BE2C (cell line): ENCODE results near the gene ZDHHC12.

Experiments used
- DNase-seq: peaks from one replicate; pipeline ENCODE4 v3.0.0-alpha.2; 2020
- H3K27me3 ChIP-seq: fragments of 250-450 bp; sonication (Bioruptor Pico); 2 replicates; pipeline ENCODE4 v1.5.1; 2020; ENCODE audit warnings: mild to moderate bottlenecking
- H3K36me3 ChIP-seq: fragments of 250-450 bp; sonication (Bioruptor Pico); 2 replicates; pipeline ENCODE4 v1.5.1; 2020; ENCODE audit warnings: mild to moderate bottlenecking
- H3K4me1 ChIP-seq: fragments of 250-450 bp; sonication (Bioruptor Pico); 2 replicates; pipeline ENCODE4 v1.5.1; 2020
- H3K4me3 ChIP-seq: 2 replicates; pipeline ENCODE4 v1.5.1; 2011; ENCODE audit warnings: low read depth, low read length
- H3K9me3 ChIP-seq: fragments of 250-450 bp; sonication (Bioruptor Pico); 2 replicates; pipeline ENCODE4 v1.5.1; 2020
- CTCF ChIP-seq: IDR thresholded peaks from 2 replicates; pipeline ENCODE4 v1.5.1; 2012; ENCODE audit warnings: mild to moderate bottlenecking, low read depth, low read length

Gene ZDHHC12

GRCh38 chr9:128690684-128691034 lies 33.3 kb downstream of the ZDHHC12 start:
- DNase-seq: no peak
- H3K4me1 ChIP-seq: peaks cover 6% of the 10 kb centered on the region
- no peak for TF ChIP-seq CTCF
- no peaks in the 10 kb centered on the region for H3K9me3 ChIP-seq
- H3K36me3 ChIP-seq: peaks cover 50% of the 10 kb centered on the region
- peak overlapping the region; percentile 93 for H3K4me3 ChIP-seq
- H3K27me3 ChIP-seq: no peaks in the 10 kb centered on the region

- Histone ChIP-seq H3K4me1 (peaks cover 6% of the 10 kb centered on the region), H3K36me3 (peaks cover 45% of the 10 kb centered on the region), H3K9me3 (no peaks in the 10 kb centered on the region), H3K4me3 (peak overlapping the region; percentile 93), H3K27me3 (no peaks in the 10 kb centered on the region)
- no peak for TF ChIP-seq CTCF
- DNase-seq: peak; percentile 74
Observed at GRCh38 chr9:128689820-128690683, 33.9 kb downstream of the ZDHHC12 start.

GRCh38 chr9:128689293-128689774 lies 34.6 kb downstream of the ZDHHC12 start:
- peaks cover 6% of the 10 kb centered on the region for H3K4me1 ChIP-seq
- peaks cover 44% of the 10 kb centered on the region for H3K36me3 ChIP-seq
- TF ChIP-seq CTCF: no peak
- H3K4me3 ChIP-seq: peak overlapping the region; percentile 59
- H3K27me3 ChIP-seq: no peaks in the 10 kb centered on the region
- no peaks in the 10 kb centered on the region for H3K9me3 ChIP-seq
- peak; percentile 68 for DNase-seq

- Histone ChIP-seq H3K36me3 (peaks cover 37% of the 10 kb centered on the region), H3K4me1 (peaks cover 6% of the 10 kb centered on the region)
- TF ChIP-seq CTCF: no peak
Observed at GRCh38 chr9:128688501-128689292, 35.2 kb downstream of the ZDHHC12 start, which contains the start of gene SET. TSS of gene SET (plus strand) at chr9:128689222. CDS start at chr9:128689583, 361 bp downstream.

GRCh38 chr9:128687453-128687852 lies 36.5 kb downstream of the ZDHHC12 start:
- H3K9me3 ChIP-seq: no peaks in the 10 kb centered on the region
- peaks cover 6% of the 10 kb centered on the region for H3K4me1 ChIP-seq
- no peak overlapping the region for H3K4me3 ChIP-seq
- H3K36me3 ChIP-seq: peaks cover 25% of the 10 kb centered on the region
- H3K27me3 ChIP-seq: no peaks in the 10 kb centered on the region
- no peak for DNase-seq
- no peak for TF ChIP-seq CTCF

More at GRCh38 chr9:128688501-128689292, 35.2 kb downstream of the ZDHHC12 start, which contains the start of gene SET:
- Histone ChIP-seq H3K9me3 (no peaks in the 10 kb centered on the region), H3K27me3 (no peaks in the 10 kb centered on the region), H3K4me3 (peak within 1 kb of the TSS; percentile 93)
- peak; percentile 98 for DNase-seq
